ENCODE data around the gene MTRR. TPM values are rescaled to one million over a fixed set of nuclear protein-coding genes. Genes with fewer than 3 reads are reported as not detected.

The MTRR gene
- polyA plus RNA-seq (ENCODE audit: insufficient read length in 10 of 10): 10 to 100 TPM; 22.8 to 31.0 (median 25.9) TPM
- long read RNA-seq, donor 1, partial matches to known transcripts: 0 of 1 reads
- long read RNA-seq, donor 1, other reads (novel, unspliced or antisense): 0 of 1 reads
- long read RNA-seq, donor 2, partial matches to known transcripts: 0 of 2 reads
- long read RNA-seq, donor 2, other reads (novel, unspliced or antisense): 0 of 2 reads
- long read RNA-seq, donor 3: 0 reads
- long read RNA-seq, donor 4: 0 reads
- long read RNA-seq, donor 5, partial matches to known transcripts: 0 of 1 reads
- long read RNA-seq, donor 5, other reads (novel, unspliced or antisense): 0 of 1 reads
- long read RNA-seq, donor 6: 0 reads
- long read RNA-seq, donor 7, partial matches to known transcripts: 0 of 1 reads
- long read RNA-seq, donor 7, other reads (novel, unspliced or antisense): 0 of 1 reads
- long read RNA-seq, donor 8, partial matches to known transcripts: 0 of 2 reads
- long read RNA-seq, donor 8, other reads (novel, unspliced or antisense): 0 of 2 reads
- long read RNA-seq, donor 9: 0 reads

DNA sequence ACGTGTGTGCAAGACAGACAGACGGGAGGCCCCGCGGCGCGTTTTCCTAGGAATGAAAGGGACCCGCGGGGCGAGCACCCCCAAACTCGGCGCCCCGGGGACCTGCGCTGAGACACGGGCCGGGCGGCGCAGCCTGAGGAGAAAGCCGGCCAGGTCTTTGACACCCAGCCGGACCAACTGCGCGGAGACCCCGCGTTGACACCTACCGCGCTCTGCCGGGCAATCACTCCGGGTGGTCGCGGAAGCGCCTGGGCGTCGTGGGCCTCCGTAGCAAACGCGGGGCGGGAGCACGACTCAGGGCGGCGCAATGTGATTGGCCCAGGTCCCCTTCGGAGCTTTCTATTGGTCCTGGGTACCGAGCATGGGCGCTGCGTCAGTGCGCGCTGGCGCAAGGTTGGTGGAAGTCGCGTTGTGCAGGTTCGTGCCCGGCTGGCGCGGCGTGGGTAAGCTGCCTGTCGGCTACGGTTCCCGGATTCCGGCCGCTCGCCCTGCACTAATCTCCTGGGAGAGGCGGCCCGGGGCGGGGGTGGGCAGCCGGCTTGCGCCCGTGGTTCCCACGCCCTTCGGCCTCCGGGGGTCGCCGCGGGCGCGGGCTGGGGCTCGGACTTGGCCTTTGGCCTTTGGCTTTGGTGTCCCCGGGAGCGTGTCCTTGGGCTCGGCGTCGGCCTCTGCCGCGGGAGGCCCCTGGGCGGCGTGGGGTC, at the start of gene MTRR, which contains the start of gene FASTKD3:
TSS of gene MTRR (plus strand) at position 376 of the 701 bp plus-strand sequence. CDS start 1,647 bp downstream, outside the sequence.
TSS of gene FASTKD3 (minus strand) at position 259 of the 701 bp plus-strand sequence. CDS start 948 bp downstream, outside the sequence.
- peak; percentile 91 to 97 (median 95) for DNase-seq

DNA sequence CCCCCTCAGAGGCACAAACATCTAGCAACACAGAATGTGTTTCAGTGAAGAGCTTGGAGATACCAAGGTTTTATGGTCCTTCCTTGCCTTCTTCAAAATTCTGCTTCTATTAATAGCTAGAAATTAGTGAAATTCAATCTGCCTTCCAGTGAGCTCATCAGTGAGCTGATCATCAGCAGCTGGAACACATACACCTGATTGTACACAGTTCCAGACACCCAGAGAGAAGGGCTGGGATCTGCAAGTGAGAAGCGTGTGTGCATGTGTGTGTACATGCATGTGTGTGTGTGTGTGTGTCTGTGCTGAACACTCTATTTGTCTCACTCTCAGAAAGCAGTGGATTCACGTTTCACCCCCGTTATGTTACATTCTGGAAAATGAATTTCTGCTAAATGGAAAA, 46.5 kb upstream of the MTRR start:
- no peak for DNase-seq

DNA sequence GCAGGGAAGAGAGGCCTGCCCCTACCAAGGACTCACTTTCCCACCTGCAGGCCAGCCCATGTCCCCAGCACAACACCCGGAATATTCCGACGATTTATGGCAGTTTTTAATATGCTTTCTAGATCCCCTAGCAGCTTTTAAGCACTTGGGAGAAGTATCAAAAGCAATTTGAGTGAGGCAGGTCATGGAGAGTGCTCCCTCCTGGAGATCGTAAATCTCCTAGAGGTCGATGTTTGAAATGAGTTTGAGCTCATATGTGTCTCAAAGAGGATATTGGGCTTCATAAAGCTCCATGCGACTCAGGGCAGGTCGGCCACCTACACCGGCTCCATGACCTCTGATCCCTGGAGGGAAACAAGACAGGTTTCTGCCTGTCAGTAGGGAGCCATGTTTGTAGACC, 45.4 kb upstream of the MTRR start:
- DNase-seq: no peak

DNA sequence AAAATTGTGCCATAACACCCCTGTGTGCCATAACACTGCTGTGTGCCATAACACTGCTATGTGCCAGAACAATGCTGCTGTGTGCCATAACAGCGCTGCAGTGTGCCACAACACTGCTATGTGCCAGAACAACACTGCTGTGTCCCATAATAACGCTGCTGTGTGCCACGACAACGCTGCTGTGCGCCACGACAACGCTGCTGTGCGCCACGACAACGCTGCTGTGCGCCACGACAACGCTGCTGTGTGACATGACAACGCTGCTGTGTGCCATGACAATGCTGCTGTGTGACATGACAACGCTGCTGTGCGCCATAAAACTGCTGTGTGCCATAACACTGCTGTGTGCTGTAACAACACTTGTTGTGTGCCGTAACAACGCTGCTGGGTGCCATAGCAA, 44.0 kb upstream of the MTRR start:
- no peak for DNase-seq

DNA sequence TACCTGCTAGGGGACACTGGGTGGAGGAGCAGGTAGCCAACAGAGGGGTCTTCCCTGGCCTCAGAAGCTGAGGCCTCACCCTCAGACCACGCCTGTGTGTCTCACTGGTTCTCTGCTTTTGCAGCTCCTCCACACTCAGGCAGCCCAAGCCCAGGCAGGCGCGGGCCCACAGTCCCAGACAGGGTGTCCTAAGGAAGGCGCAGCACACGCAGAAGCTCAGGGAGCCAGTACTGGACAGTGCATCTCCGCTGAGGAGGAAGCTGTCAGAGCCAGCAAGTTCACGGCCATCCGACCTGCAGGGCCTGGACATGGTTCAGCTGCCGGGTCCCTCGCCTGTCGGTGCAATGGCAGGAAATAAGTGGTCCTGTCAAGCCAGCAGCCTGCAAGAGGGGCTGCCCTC, 43.3 kb upstream of the MTRR start:
- no peak for DNase-seq

DNA sequence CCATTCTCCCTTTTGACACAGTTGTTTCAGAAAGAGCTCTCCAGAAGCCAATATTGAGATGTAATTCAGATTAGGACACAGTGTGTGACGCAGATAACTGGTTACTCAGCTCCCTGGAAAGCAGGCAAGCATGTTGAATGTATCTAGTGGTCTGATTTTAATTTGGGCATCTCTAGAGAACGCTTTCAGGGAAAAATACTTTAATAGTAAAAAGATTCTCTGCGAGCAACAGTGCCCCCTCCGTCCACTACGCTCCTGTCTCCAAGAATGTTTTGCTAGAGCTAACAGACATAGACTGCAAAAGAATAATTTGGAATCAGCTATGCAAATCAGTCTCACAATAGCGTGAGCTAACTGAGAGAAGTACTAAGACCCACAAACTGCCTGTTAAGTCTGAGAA, 41.3 kb upstream of the MTRR start:
- DNase-seq: peak; percentile 14 to 56 (median 35)

DNA sequence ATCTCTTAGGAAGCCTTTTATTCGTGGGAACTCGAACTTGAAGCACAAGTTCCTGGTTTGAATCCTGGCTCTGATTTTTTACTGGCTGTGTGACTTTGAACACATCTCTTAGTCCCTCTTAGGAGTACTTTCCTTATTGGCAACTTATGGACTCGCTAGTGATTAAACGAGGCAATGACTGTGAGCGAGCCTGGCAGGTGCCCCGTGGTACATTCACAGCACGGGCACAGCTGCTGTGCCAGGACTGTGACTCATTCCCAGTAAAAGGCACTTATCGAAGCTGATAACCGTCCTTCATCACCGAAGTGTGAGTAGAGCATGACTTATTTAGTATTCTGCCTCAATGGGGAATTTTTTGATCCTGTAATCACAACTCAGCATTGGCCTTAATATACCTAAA, 40.7 kb upstream of the MTRR start:
- DNase-seq: no peak

DNA sequence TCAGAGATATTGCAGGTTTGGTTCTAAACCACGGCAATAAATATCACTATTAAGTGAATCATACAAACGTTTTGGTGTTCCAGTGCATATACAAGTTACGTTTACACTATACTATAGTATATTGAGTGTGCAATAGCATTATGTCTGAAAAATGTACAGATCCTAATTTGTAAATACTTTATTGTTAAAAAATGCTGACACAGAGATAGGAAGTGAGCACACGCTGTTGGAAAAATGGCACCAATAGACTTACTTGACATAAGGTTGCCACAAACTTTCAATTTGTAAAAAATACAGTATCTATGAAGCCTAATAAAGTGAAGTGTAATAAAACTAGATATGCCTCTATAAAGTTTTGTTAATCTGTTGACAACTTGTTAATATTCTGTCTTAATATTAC, 34.0 kb upstream of the MTRR start:
- DNase-seq: no peak

DNA sequence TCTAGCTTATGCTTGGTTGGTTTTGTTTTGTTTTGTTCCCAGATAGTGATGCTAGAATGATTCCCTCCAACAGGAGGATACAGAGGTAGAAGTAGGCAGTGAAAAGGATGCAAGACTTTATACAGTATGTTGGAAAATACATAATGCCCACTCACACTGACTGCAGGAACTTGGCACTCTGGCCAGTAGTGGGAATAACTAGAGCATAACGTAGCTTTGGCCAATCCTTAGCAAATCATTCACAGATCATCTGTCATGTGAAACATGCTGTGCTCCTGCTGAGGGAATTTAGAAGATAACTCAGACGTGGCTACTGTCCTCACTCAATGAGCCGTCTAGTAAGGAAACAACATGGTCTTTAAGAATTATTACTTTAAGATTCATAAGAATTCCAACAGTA, 31.5 kb upstream of the MTRR start:
- no peak for DNase-seq

DNA sequence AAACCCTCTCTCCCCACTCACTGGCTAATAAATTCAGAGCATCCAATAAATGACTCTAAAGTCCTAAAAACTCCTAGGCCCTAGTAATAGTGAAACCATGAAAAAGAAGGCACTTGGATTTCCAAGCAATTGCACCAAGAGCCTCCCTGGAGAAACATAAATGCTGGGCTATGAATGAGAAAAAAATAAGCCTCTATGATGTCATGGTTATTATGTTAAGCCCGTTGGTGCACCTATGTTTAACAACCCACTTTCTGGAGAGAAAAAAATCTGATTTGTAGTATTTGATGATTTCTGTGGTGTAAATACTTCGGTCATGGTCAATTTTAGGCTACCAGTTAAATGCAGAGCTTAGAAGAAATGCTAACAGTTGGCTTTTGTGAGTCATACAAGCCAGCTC, 26.4 kb upstream of the MTRR start:
- DNase-seq: no peak

DNA sequence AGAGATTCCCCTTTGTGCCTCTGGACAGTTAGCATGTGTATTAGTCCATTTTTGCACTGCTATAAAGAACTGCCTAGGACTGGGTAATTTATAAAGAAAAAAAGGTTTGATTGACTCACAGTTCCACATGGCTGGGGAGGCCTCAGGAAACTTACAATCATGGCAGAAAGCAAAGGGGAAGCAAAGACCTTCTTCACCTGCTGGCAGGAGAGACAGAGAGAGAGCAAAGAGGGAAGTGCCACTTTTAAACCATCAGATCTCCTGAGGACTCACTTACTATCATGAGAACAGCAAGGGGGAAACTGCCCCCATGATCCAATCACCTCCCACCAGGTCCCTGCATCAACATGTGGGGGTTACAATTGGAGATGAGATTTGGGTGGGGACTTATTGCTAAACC, 24.0 kb upstream of the MTRR start:
- DNase-seq: no peak

DNA sequence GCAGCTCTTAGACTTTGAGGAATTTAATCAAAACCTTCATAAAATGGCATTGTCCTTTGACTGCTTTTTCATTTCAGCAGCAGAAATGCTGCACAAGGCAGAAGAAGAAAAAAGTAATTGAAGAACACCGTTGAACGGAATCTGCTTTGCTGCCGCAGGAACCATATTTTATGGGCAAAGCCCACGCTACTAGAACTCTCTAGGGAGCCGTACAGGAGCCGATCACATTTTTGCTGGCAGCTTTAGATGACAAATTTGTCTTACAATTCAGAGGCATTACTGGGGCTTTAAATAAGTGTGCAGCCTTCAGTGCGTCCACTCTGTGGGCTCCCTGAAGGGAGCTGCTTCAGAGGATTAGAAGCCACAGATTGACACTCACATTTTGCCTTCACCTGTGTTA, 23.4 kb upstream of the MTRR start:
- no peak for DNase-seq

DNA sequence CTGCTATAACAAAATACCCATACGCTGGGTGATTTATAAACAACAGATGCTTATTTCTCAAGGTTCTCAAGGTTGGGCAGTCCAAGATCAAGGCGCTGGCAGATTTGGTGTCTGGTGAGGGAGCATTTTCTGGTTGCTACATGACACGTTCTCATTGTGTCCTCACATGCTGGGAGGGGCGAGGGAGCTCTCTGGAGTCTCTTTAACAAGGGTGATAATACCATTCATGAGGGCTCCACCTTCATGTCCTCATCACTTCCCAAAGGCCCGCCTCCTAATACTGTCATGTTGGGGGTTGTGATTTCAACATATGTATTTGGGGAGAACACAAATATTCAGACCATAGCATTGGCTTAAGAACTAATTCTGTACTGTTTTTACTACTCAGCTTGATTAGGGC, 22.6 kb upstream of the MTRR start:
- DNase-seq: no peak

DNA sequence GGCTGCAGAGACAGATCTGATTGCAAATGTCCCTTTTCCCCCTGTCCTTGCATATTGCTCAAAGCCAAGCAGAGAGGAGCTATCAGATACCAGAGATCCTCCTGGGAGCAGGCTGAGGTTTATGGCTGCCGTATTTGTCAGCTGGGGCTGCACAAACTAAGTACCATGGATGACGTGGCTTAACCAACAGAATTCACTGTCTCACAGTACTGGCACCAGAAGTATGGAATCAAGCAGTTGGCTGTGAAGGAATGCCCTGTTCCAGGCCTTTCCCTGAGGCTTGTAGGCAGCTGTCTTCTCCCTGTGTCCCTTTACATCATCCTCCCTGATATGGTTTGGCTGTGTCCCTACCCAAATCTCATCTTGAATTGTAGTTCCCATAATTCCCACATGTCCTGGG, 20.7 kb upstream of the MTRR start:
- no peak for DNase-seq

DNA sequence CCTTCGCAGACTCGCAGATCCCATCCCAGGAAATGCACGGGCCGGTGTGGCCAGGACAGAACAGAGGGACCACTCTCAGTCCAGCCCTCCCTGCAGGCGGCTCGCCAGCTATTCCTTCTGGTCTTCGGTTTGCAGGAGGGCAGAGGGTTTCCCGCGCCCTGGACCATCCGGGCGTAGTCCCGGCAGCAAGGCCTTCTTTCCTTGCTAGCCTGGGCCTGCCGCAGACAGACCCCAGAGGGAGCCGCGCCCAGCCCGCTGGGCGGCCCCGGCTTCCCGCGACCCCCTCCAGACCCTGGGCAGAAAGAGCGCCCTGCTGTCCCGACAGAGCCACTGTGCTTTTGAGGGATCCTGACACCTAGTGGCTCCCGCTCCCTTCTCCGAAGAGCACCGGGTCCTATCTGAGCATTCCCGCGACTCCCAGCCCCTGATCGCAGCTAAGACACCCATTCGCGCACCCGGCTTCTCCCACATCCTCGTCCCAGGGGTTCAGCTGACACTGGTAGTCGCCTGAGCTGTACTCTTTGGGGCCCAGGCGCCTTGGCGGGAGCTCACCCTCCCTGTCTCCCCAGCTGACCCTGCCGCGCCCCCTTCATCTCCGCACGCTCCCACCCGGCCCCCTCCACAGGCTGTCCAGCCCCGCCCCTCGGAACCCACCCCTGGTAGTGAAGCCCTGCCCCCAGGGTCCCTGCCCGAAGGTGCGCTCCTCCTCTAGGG, 19.1 kb upstream of the MTRR start:
- DNase-seq: peak in 1 of 3 donors; percentile 56

DNA sequence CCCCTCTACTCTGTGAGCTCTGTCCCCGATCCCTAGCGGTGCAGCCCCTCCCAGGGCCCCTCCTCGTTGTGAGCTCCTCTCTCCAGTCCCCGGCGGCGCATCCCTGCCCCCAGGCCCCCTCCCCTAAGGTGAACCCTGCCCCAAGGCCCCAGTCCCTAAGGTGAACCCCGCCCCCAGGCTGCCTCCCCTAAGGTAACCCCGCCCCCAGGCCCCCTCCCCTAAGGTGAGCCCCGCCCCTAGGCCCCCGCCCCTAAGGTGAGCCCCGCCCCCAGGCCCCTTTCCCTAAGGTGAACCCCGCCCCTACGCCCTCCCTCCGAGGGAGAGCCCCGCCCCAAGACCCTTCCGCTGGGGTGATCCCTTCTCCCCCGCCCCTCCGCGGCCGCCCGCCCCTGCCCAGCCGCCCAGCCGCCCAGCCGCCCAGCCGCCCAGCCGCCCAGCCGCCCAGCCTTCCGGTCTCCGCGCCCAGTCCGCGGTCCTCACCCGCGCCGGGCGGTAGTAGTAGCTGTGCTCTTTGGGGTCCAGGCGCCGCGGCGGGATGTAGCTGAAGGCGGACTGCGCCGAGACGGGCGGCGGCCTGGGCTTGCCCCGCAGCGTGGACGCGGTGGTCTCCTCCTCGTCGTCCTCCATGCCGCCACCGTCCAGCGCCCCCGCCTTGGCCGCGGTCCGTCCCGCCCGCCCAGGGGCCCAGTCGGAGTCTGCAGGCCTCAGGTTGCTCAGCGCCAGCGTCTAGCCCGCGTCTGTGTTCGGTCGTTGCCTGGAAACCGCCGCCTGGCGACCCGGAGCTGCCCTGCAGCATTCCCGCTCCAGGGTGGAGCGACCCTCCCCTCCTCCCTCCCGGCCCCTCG, 18.3 kb upstream of the MTRR start, which contains the start of gene CFAP90:
TSS of gene CFAP90 (minus strand) at position 739 of the 845 bp plus-strand sequence. CDS start at position 627, 112 bp downstream.
- peak in 2 of 3 donors; percentile 64 to 88 for DNase-seq

DNA sequence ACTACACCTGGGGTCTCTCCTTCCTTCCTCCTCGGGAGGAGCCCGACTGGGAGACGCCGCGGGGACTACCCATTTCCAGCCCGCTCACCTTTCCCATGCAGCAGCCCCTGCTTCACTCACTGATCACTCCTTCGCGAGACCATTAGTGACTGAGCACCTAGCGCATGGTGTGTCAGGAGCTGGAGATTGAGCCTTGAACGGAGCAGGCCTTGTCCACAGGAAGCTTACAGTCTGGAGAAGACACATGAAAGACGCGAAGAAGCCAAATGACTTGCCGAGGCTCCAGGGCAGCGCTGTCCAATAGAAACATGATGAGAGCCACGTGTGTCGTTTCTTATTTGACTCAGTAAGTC, 17.7 kb upstream of the MTRR start:
- no peak for DNase-seq

DNA sequence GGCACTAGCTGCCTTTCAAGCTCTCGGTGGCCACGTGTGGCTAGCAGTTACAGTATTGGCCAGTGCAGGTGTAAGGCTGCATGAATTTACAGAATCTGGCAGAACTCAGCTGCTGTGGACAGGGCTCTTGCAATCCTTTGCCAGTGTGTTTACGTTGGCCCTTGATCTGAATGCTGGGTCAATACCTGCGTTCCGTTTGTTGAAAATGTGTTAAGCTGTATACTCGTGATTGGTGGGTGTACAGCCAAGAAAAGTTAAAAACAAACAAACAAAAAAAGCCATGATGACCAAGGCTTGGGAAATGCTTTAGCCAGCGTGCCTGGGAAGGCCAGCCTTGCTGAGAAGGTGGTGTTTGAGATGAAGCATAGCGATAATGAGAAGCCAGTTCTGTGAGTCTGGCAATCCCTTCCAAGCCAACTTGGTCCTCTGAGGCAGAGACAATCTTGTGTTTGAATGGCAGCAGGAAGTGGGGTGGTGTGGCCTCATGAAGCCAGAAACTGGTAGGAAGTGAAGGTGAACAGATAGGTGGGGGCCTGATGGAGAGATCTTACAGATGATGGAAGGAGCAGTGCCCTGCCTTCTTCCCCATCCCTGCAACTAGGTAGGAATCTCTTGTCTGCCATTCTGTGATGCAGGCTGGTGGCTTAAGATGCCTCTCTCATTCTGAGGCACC, 17.2 kb upstream of the MTRR start:
- DNase-seq: peak in 1 of 3 donors; percentile 11

DNA sequence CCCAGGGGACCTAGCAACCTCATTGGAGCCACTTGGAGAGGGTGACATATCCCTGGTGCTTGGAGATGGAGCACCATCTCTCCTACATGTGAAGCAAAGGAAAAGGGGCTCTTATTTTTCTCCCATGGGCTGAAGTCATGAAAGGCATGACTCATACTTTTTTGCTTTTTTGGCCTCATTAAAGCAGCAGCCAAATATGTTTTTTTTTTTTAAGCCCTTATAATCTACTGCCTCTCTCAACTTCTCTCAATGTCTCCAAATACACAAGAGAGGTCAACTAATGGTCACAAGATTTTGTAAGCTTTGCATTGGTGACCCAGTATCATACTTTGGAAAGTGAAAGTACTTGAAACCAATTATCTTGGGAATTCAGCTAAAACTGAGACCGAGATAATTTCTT, 16.4 kb upstream of the MTRR start:
- no peak for DNase-seq

DNA sequence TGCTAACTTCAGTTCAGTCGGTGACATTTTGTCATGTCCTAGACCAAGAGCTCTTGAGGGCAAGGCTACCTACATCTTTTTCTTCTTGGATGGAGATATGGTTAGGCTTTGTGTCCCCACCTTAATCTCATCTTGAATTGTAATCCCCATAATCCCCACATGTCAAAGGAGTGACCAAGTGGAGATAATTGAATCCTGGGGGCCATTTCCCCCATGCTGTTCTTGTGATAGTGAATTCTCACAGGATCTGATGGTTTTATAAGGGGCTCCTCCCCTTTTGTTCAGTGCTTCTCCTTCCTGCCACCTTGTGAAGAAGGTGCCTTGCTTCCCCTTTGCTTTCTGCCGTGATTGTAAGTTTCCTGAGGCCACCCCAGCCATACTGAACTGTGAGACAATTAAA, 16.0 kb upstream of the MTRR start:
- no peak for DNase-seq

DNA sequence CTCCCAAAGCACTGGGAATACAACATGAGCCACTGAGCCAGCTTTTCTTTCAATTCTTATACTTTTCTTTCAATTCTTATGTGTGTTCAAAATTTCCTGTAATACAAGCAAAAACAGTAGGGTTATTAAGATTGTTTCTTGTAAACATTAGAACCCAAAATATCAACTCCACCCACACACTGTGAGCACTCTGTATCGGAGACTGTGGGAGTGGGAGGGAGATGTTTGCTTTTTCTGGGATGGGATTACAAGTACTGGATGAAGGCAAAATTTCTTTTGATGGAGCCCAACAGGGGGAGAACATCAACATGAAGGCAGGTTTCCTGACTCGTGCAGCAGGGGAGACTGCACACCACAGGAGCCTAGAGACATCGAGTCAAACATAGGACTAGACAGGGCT, 13.3 kb upstream of the MTRR start:
- no peak for DNase-seq
